Suprapubic skin (tissue), 4 donors: ENCODE measurements around the gene NAA38. TPM values are rescaled to one million over a fixed set of nuclear protein-coding genes. Genes with fewer than 3 reads are reported as not detected.
A peak's percentile ranks its signal among the peaks of the same experiment; 100 is the strongest.

ENCODE experiments used
- DNase-seq, 2 donors: peaks; one replicate each; pipeline ENCODE4 v3.0.0-alpha.2; 2019; ENCODE audit warnings: low spot score in 2 of 2
- H3K27ac ChIP-seq: fragments of 200-600 bp; sonication (generic); one replicate; pipeline ENCODE4 v1.5.1; 2019
- H3K27me3 ChIP-seq: fragments of 200-600 bp; sonication (generic); one replicate; pipeline ENCODE4 v1.5.1; 2019
- H3K36me3 ChIP-seq: fragments of 200-600 bp; sonication (generic); one replicate; pipeline ENCODE4 v1.5.1; 2019
- H3K4me1 ChIP-seq: fragments of 200-600 bp; sonication (generic); one replicate; pipeline ENCODE4 v1.5.1; 2019
- H3K4me3 ChIP-seq: fragments of 200-600 bp; sonication (generic); one replicate; pipeline ENCODE4 v1.5.1; 2019; ENCODE audit warnings: mild to moderate bottlenecking
- H3K9me3 ChIP-seq: fragments of 200-600 bp; sonication (generic); one replicate; pipeline ENCODE4 v1.5.1; 2019
- EP300 ChIP-seq: sonication (generic); formaldehyde crosslinking; IDR thresholded peaks from one replicate; pipeline ENCODE4 v1.6.1; 2017; ENCODE audit warnings: antibody characterized with exemption
- POLR2A ChIP-seq, 2 donors: fragments of 450-650 bp; IDR thresholded peaks; one replicate each; pipeline ENCODE4 v1.6.1; 2017; ENCODE audit warnings: antibody characterized with exemption in 2 of 2, mild to moderate bottlenecking in 2 of 2, moderate library complexity in 2 of 2
- POLR2AphosphoS5 ChIP-seq, 3 donors: sonication (generic); formaldehyde crosslinking; IDR thresholded peaks; one replicate each; pipeline ENCODE4 v1.6.1; 2017; ENCODE audit warnings: antibody characterized with exemption in 3 of 3
- WGBS: methylation state at CpG from one replicate; pipeline ENCODE4 v1.1.5; 2018; 5-methylcytosine and 5-hydroxymethylcytosine counted together
- total RNA-seq, 4 donors: library from RNA; depleted of rRNA; stranded (reverse); fragments of >200 nt; gene quantifications; one replicate each; pipeline ENCODE4 v1.1.0, GENCODE V29; 2016
- TF ChIP-seq, protein P1 (sequence below), 2 donors: fragments of 200-600 bp in 1 of 2; fragments of 450-650 bp in 1 of 2; sonication (generic) in 1 of 2; IDR thresholded peaks; one replicate each; pipeline ENCODE4 v1.5.1; 2016 to 2019; ENCODE audit warnings: antibody characterized with exemption in 2 of 2, mild to moderate bottlenecking in 1 of 2, moderate library complexity in 1 of 2

Gene NAA38
- total RNA-seq, 4 donors from 2014 or later: 46.2 to 90.6 (median 47.6) TPM

DNA sequence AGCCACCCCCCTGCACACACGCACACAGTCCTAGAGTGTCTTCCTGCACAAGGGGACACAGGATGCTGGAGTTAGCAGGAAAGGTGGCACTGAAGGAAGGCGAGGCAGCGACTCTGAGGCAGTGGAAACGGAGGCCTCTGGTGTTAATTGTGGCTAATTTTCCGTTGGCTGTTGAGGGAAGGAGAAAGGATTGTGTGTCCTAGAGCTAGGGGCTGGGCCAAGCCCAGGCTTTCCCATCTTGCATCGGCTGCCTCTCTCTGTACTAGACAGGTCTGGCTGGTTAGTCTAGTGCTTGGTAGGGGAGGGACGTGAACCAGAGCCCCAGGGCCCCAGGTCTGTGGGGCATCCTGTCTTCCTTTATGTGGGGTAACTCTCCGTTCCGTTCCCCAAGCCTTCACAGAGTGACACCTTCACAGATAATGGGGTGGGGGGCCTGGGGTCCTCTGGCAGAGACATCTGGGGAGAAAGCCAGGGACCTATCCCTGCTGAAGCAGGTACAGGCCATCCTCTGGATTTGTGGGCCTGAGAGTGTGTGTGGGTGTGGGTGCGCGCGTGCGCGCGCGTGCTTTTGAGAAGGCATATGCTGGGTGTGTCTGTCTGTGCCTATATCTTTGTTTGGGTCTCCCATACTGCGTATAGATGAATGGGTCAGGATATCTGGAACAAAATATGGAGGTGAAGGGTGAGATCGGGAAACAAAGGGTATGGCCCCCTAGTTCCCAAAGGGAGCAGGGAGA is 31.0 kb upstream of the NAA38 start, which contains the start of gene CHD3:
CHD3 (plus strand) TSS at position 606 of the 737 bp plus-strand sequence. CDS start 212 bp downstream, outside the sequence.
- Histone ChIP-seq H3K36me3 (peaks cover 20% of the 10 kb centered on the region), H3K9me3 (no peaks in the 10 kb centered on the region), H3K4me3 (peak within 1 kb of the TSS; percentile 92), H3K27ac (peak within 1 kb of the TSS; percentile 91), H3K4me1 (peaks cover 58% of the 10 kb centered on the region), H3K27me3 (no peaks in the 10 kb centered on the region)
- TF ChIP-seq, protein P1, sequence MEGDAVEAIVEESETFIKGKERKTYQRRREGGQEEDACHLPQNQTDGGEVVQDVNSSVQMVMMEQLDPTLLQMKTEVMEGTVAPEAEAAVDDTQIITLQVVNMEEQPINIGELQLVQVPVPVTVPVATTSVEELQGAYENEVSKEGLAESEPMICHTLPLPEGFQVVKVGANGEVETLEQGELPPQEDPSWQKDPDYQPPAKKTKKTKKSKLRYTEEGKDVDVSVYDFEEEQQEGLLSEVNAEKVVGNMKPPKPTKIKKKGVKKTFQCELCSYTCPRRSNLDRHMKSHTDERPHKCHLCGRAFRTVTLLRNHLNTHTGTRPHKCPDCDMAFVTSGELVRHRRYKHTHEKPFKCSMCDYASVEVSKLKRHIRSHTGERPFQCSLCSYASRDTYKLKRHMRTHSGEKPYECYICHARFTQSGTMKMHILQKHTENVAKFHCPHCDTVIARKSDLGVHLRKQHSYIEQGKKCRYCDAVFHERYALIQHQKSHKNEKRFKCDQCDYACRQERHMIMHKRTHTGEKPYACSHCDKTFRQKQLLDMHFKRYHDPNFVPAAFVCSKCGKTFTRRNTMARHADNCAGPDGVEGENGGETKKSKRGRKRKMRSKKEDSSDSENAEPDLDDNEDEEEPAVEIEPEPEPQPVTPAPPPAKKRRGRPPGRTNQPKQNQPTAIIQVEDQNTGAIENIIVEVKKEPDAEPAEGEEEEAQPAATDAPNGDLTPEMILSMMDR (IDR thresholded peaks at IDR 0.05): no peak
- TF ChIP-seq POLR2A (IDR thresholded peaks at IDR 0.05): no peak
- TF ChIP-seq POLR2AphosphoS5 (IDR thresholded peaks at IDR 0.05): peak in 2 of 3 donors; percentile 9 to 10
- no peak for TF ChIP-seq EP300
- peak; percentile 78 to 83 for DNase-seq
- WGBS: 18% methylated on average over 18 of the region's 18 CpGs

DNA sequence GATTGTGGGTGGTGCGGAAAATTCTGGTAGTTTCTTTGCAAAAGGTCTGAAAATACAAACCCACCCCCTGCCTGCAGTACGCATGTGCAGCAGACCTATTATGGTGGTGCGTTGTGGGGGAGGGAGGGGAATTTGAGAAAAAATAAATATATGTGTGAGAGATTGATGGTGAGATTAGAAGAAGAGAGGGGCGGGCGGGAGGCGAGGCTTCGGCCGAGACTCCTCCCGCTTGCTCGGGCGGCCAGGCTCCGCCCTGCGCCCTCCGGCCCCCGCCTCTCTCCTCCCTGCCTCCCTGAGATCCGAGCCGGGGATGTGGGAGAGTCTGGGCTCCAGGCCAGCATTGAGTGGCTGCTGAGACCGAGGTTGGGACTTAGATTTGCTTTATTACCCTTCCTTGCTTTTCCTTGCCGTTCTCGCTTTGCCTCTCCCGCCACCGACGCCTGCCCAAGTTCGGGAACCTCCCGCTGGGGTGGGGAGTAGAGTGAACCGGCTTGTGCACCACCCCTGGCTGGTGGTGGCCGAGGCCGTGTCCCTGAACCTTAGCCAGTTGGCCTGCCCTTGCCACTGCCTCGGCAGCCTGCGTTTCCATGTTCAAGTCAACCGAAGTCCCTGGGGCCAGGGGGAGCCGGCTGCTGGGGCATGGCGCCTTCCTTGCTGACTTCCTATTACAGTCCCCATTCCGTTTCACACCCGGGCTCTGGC is 30.3 kb upstream of the NAA38 start:
- Histone ChIP-seq H3K9me3 (no peaks in the 10 kb centered on the region), H3K27ac (peak overlapping the region; percentile 91), H3K4me1 (peaks cover 61% of the 10 kb centered on the region), H3K36me3 (peaks cover 17% of the 10 kb centered on the region), H3K27me3 (no peaks in the 10 kb centered on the region), H3K4me3 (peak overlapping the region; percentile 92)
- TF ChIP-seq EP300: no peak
- TF ChIP-seq, protein P1 (IDR thresholded peaks at IDR 0.05): peak in 1 of 2 donors; percentile 3
- TF ChIP-seq POLR2AphosphoS5 (IDR thresholded peaks at IDR 0.05): peak in 1 of 3 donors; percentile 26
- WGBS: under 1% methylated on average over 35 of the region's 35 CpGs
- DNase-seq: peak; percentile 94 to 95

DNA sequence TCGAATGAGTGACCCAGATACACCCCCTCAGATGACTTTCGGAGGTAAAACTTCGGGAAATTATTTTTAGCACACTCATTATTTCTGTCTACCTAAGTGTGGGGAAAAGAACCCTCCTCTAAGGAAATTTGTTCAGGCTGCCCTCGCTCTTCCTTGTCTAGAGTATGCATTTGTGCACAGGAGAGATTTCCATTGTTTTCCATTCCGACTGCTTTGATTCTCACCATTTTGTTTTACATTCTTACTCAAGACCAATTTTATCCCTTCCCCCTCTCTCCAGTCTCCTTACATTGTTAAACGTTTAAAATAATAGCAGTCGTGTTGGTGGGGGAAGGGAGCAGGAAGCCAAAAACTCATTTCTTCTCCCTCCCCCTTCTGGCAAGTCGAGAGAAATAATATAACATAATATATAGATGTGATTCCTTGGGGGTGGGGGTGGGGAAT is 29.7 kb upstream of the NAA38 start:
- Histone ChIP-seq H3K4me1 (peaks cover 66% of the 10 kb centered on the region), H3K4me3 (peak overlapping the region; percentile 92), H3K27ac (peak overlapping the region; percentile 91), H3K36me3 (peaks cover 16% of the 10 kb centered on the region), H3K27me3 (no peaks in the 10 kb centered on the region), H3K9me3 (no peaks in the 10 kb centered on the region)
- under 1% methylated on average over 8 of the region's 8 CpGs for WGBS
- TF ChIP-seq, protein P1 (IDR thresholded peaks at IDR 0.05): no peak
- TF ChIP-seq POLR2AphosphoS5 (IDR thresholded peaks at IDR 0.05): no peak
- no peak for TF ChIP-seq EP300
- TF ChIP-seq POLR2A (IDR thresholded peaks at IDR 0.05): no peak
- no peak for DNase-seq

DNA sequence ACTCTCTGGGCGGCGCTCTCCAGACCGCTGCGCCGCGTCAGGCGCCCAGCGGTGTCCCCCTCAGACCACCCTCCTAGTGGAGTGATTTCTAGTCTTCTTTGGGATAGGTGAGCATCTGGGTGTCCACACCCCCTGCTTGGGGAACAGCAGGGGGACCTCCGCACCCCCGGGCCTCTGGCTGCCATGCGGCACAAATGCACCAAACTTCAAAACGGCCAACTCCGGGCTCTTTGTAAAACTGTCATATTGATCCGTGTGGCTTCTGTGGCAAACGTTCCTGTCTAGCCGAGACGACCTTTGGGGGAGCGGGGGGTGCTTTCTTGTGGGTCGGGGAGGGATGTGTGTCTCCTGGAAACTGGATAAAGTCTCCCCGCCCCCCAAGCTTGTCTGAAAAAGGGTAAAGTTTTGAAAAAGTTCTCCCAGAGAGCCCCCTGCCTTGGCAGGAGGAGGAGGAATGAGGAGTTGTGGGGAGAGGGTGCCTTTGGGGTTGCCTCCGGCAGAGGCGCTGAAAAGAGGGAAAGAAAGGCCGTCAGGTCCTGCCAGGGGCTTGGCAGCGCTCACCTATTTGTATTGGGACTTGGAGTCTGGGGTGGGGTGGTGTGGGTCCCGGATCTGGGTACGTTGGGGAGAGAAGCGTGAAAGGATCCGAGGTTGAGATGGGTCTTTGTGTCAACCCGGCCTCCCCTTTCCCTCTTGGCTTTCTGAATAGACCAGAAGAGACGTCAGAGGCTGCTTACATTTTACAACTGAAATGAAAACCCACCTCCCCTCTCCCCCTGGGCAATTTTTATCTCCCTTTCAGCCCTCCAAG is 29.1 kb upstream of the NAA38 start:
- no peaks in the 10 kb centered on the region for H3K27me3 ChIP-seq
- H3K27ac ChIP-seq: peak overlapping the region; percentile 91
- no peaks in the 10 kb centered on the region for H3K9me3 ChIP-seq
- peaks cover 66% of the 10 kb centered on the region for H3K4me1 ChIP-seq
- peaks cover 12% of the 10 kb centered on the region for H3K36me3 ChIP-seq
- TF ChIP-seq EP300 (no peak), POLR2AphosphoS5 (IDR thresholded peaks at IDR 0.05) (no peak), POLR2A (IDR thresholded peaks at IDR 0.05) (no peak)
- TF ChIP-seq, protein P1 (IDR thresholded peaks at IDR 0.05): no peak
- under 1% methylated on average over 27 of the region's 30 CpGs for WGBS
- peak overlapping the region; percentile 92 for H3K4me3 ChIP-seq
- DNase-seq: peak in 1 of 2 donors; percentile 79
